ENCODE results near the gene FLNB.

GRCh38 chr3:58167431-58168351 is 159.5 kb downstream of the FLNB start:
- no peak for TF ChIP-seq EZH2 (IDR thresholded peaks at IDR 0.05; ENCODE audit: borderline replicate concordance, insufficient read depth, low read length, poor library complexity, severe bottlenecking)
- TF ChIP-seq CTCF (IDR thresholded peaks at IDR 0.05; ENCODE audit: poor library complexity, severe bottlenecking), result peak; percentile 28
- TF ChIP-seq RAD21 (conservative IDR thresholded peaks at IDR 0.05), result no peak
- no peak for TF ChIP-seq POLR2AphosphoS5 (IDR thresholded peaks at IDR 0.05)
- no peak for TF ChIP-seq EP300 (conservative IDR thresholded peaks at IDR 0.05; ENCODE audit: poor library complexity, severe bottlenecking)
